SK-N-SH (cell line): ENCODE data around the gene RIC3. TPM values are rescaled to one million over a fixed set of nuclear protein-coding genes. Genes with fewer than 3 reads are reported as not detected.

Experiments
- CTCF ChIA-PET: fragments of 300-600, 350-600 bp; formaldehyde crosslinking; extraction: SDS; loops from one replicate; lab custom pipeline; 2021; lab: Yijun Ruan, JAX
- POLR2A ChIA-PET: fragments of 350-600 bp; sonication (Branson Sonifier 250); formaldehyde crosslinking; extraction: SDS; loops from one replicate; lab custom pipeline; 2020; ENCODE audit warnings: antibody characterized with exemption, inconsistent platforms; lab: Yijun Ruan, JAX
- DNase-seq: peaks from one replicate; pipeline ENCODE4 v3.0.0; 2012
- H2AFZ ChIP-seq: fragments of 200-600 bp; sonication (generic); 2 replicates; pipeline ENCODE4 v1.8.1; 2016; ENCODE audit warnings: antibody characterized with exemption, mild to moderate bottlenecking, low read depth
- H3F3A ChIP-seq: fragments of 200-600 bp; sonication (generic); replicated peaks from 2 replicates; pipeline ENCODE3; 2016; ENCODE audit warnings: antibody characterized with exemption, mild to moderate bottlenecking; ENCODE audit not compliant: insufficient read depth
- H3K27ac ChIP-seq, 2 experiments: fragments of 200-500 bp in 1 of 2; fragments of 200-600 bp in 1 of 2; sonication (Bioruptor generic) in 1 of 2; sonication (generic), shearing (Covaris generic) in 1 of 2; 2 replicates each; pipeline versions ENCODE4 v1.5.1 to v1.6.1; 2014 to 2016; ENCODE audit warnings: low read depth in 2 of 2, inconsistent platforms in 1 of 2, low read length in 1 of 2, mild to moderate bottlenecking in 1 of 2, mixed read lengths in 1 of 2
- H3K27me3 ChIP-seq: fragments of 200-600 bp; sonication (generic), shearing (Covaris generic); 2 replicates; pipeline ENCODE4 v1.6.1; 2016; ENCODE audit warnings: mixed run types; ENCODE audit not compliant: insufficient read depth
- H3K36me3 ChIP-seq, 2 experiments: fragments of 200-500 bp in 1 of 2; fragments of 200-600 bp in 1 of 2; sonication (Bioruptor generic) in 1 of 2; sonication (generic) in 1 of 2; replicated peaks in 1 of 2; 2 replicates each; pipeline versions ENCODE3 to v1.5.1; 2014 to 2016; ENCODE audit warnings: low read length in 1 of 2, mild to moderate bottlenecking in 1 of 2; ENCODE audit not compliant: insufficient read depth in 2 of 2, control insufficient read depth in 1 of 2
- H3K4me1 ChIP-seq, 2 experiments: fragments of 200-500 bp in 1 of 2; fragments of 200-600 bp in 1 of 2; sonication (Bioruptor generic) in 1 of 2; sonication (generic), shearing (Covaris generic) in 1 of 2; 2 replicates each; pipeline versions ENCODE4 v1.5.1 to v1.6.1; 2014 to 2016; ENCODE audit warnings: low read depth in 1 of 2, low read length in 1 of 2, mixed run types in 1 of 2; ENCODE audit not compliant: insufficient read depth in 2 of 2, control insufficient read depth in 1 of 2
- H3K4me2 ChIP-seq: fragments of 200-600 bp; sonication (generic), shearing (Covaris generic); 2 replicates; pipeline ENCODE4 v1.6.1; 2017; ENCODE audit warnings: mixed run types
- H3K4me3 ChIP-seq, 2 experiments: fragments of 200-500 bp in 1 of 2; fragments of 200-600 bp in 1 of 2; sonication (Bioruptor generic) in 1 of 2; sonication (generic), shearing (Covaris generic) in 1 of 2; 2 replicates each; pipeline versions ENCODE4 v1.5.1 to v1.8.1; 2014 to 2016; ENCODE audit warnings: low read depth in 2 of 2, inconsistent platforms in 1 of 2, low read length in 1 of 2, mild to moderate bottlenecking in 1 of 2, mixed read lengths in 1 of 2, moderate library complexity in 1 of 2
- H3K79me2 ChIP-seq: fragments of 200-600 bp; sonication (generic); 2 replicates; pipeline ENCODE4 v1.8.1; 2017; ENCODE audit warnings: mild to moderate bottlenecking; ENCODE audit not compliant: insufficient read depth
- H3K9ac ChIP-seq: fragments of 200-600 bp; sonication (generic); 2 replicates; pipeline ENCODE4 v1.6.1; 2017; ENCODE audit warnings: mixed run types
- H3K9me2 ChIP-seq: fragments of 200-600 bp; sonication (generic); 2 replicates; pipeline ENCODE4 v1.6.1; 2017; ENCODE audit warnings: mixed run types
- H3K9me3 ChIP-seq: fragments of 200-600 bp; sonication (generic); 2 replicates; pipeline ENCODE4 v1.6.1; 2017; ENCODE audit warnings: mixed run types, mild to moderate bottlenecking, moderate library complexity
- H4K20me1 ChIP-seq: fragments of 200-600 bp; sonication (generic); 2 replicates; pipeline ENCODE4 v1.6.1; 2017; ENCODE audit warnings: mild to moderate bottlenecking, mixed run types; ENCODE audit not compliant: insufficient read depth
- EP300 ChIP-seq, 2 experiments: IDR thresholded peaks; 2 replicates each; pipeline versions ENCODE4 v1.4.0 to v1.6.1; 2012; ENCODE audit warnings: borderline replicate concordance in 1 of 2, low read depth in 1 of 2, low read length in 1 of 2
- EZH2phosphoT487 ChIP-seq: fragments of 200-600 bp; sonication (generic); IDR thresholded peaks from 2 replicates; pipeline ENCODE4 v1.6.1; 2017; ENCODE audit warnings: low read depth, mixed run types, mild to moderate bottlenecking, antibody characterized with exemption, moderate library complexity, borderline replicate concordance
- FOXM1 ChIP-seq: IDR thresholded peaks from 2 replicates; pipeline ENCODE4 v1.4.0; 2012; ENCODE audit warnings: low read depth, mild to moderate bottlenecking
- MEF2A ChIP-seq: IDR thresholded peaks from 2 replicates; pipeline ENCODE4 v1.4.0; 2012; ENCODE audit warnings: low read depth, borderline replicate concordance
- NFIC ChIP-seq: IDR thresholded peaks from 2 replicates; pipeline ENCODE4 v1.4.0; 2012; ENCODE audit warnings: borderline replicate concordance
- POLR2AphosphoS5 ChIP-seq: IDR thresholded peaks from 2 replicates; pipeline ENCODE4 v1.6.1; 2012; ENCODE audit warnings: low read depth, low read length
- RAD21 ChIP-seq: IDR thresholded peaks from 2 replicates; pipeline ENCODE4 v1.6.1; 2012; ENCODE audit warnings: mild to moderate bottlenecking, low read length
- RCOR1 ChIP-seq: fragments of 150-350 bp; IDR thresholded peaks from 2 replicates; pipeline ENCODE4 v1.6.1; 2017; ENCODE audit warnings: antibody characterized with exemption, low read length
- YY1 ChIP-seq: IDR thresholded peaks from 2 replicates; pipeline ENCODE4 v1.4.0; 2012; ENCODE audit warnings: low read depth, mild to moderate bottlenecking
- WGBS: methylation state at CpG from one replicate; pipeline ENCODE4 v1.1.6; 2017; ENCODE audit warnings: low lambda C conversion rate; 5-methylcytosine and 5-hydroxymethylcytosine counted together
- polyA plus RNA-seq, 3 experiments: library from polyadenylated mRNA; depleted of rRNA; stranded (reverse); fragments of >200 nt; gene quantifications; 2 replicates each; pipeline ENCODE4 v1.2.3, GENCODE V29; 2012
- TF ChIP-seq, protein P1 (sequence below): fragments of 150-350 bp; IDR thresholded peaks from 2 replicates; pipeline ENCODE4 v1.6.1; 2017; ENCODE audit warnings: antibody characterized with exemption, low read length, low read depth, borderline replicate concordance
- TF ChIP-seq, protein P2 (sequence below): fragments of 150-350 bp; IDR thresholded peaks from 2 replicates; pipeline ENCODE4 v1.6.1; 2016; ENCODE audit warnings: mild to moderate bottlenecking, low read depth, low read length
- TF ChIP-seq, protein P3 (sequence below): IDR thresholded peaks from 2 replicates; pipeline ENCODE4 v1.6.1; 2012; ENCODE audit warnings: mild to moderate bottlenecking, low read depth, low read length, moderate library complexity
- TF ChIP-seq, protein P4 (sequence below): fragments of 200-600 bp; sonication (generic); IDR thresholded peaks from 2 replicates; pipeline ENCODE4 v1.6.1; 2017; ENCODE audit warnings: antibody characterized with exemption, mild to moderate bottlenecking, moderate library complexity

RIC3 gene
- polyA plus RNA-seq, 1 of the 3 experiments (the other 2 are of a cell fraction) = 0.54 TPM

DNA sequence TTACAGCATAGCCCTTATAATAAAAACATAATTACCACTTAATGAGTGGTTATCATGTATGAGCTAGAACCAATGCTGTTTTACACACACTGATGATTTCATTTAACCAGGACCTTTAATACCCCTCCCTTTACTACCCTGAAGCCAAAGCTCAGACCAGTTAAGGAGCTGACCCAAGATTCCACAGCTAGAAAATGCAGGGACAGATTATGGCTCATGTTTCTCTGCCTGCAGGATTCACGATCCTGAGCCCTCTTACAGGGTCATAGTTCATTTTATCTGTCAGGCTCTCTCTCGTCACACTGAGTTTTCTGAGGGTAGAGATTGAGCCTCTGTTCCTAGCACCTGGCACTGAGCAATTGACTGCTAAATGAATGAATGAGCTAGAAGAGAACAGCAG, 60.4 kb downstream of the RIC3 start:
- Histone ChIP-seq H3K9ac (no peak overlapping the region), H3K79me2 (no peaks in the 10 kb centered on the region), H3F3A (no peaks in the 10 kb centered on the region), H3K9me2 (no peaks in the 10 kb centered on the region), H3K27ac (no peak overlapping the region), H3K4me1 (peaks cover 0 to 13% of the 10 kb centered on the region in 2 experiments; a peak in 2 of 4 replicates), H3K9me3 (no peaks in the 10 kb centered on the region), H4K20me1 (no peaks in the 10 kb centered on the region), H3K36me3 (peaks cover 0 to 44% of the 10 kb centered on the region in 2 experiments), H3K27me3 (no peaks in the 10 kb centered on the region), H3K4me3 (no peak overlapping the region), H2AFZ (no peak overlapping the region), H3K4me2 (no peak overlapping the region)
- POLR2A ChIA-PET = no interaction called here
- WGBS = 85% methylated on average over 2 of the region's 2 CpGs
- CTCF ChIA-PET = interaction anchor here (0.9 to 7.0 kb wide), 4 partner anchors 9 to 102 kb away, joined by 3 to 46 read pairs (median 28); no protein-coding TSS in a partner anchor
- no peak for DNase-seq
- TF ChIP-seq FOXM1 = no peak
- TF ChIP-seq, protein P1, sequence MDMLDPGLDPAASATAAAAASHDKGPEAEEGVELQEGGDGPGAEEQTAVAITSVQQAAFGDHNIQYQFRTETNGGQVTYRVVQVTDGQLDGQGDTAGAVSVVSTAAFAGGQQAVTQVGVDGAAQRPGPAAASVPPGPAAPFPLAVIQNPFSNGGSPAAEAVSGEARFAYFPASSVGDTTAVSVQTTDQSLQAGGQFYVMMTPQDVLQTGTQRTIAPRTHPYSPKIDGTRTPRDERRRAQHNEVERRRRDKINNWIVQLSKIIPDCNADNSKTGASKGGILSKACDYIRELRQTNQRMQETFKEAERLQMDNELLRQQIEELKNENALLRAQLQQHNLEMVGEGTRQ = no peak
- no peak for TF ChIP-seq NFIC
- no peak for TF ChIP-seq YY1
- no peak for TF ChIP-seq RCOR1
- no peak for TF ChIP-seq EZH2phosphoT487
- TF ChIP-seq, protein P2, sequence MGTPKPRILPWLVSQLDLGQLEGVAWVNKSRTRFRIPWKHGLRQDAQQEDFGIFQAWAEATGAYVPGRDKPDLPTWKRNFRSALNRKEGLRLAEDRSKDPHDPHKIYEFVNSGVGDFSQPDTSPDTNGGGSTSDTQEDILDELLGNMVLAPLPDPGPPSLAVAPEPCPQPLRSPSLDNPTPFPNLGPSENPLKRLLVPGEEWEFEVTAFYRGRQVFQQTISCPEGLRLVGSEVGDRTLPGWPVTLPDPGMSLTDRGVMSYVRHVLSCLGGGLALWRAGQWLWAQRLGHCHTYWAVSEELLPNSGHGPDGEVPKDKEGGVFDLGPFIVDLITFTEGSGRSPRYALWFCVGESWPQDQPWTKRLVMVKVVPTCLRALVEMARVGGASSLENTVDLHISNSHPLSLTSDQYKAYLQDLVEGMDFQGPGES = no peak
- TF ChIP-seq, protein P3, sequence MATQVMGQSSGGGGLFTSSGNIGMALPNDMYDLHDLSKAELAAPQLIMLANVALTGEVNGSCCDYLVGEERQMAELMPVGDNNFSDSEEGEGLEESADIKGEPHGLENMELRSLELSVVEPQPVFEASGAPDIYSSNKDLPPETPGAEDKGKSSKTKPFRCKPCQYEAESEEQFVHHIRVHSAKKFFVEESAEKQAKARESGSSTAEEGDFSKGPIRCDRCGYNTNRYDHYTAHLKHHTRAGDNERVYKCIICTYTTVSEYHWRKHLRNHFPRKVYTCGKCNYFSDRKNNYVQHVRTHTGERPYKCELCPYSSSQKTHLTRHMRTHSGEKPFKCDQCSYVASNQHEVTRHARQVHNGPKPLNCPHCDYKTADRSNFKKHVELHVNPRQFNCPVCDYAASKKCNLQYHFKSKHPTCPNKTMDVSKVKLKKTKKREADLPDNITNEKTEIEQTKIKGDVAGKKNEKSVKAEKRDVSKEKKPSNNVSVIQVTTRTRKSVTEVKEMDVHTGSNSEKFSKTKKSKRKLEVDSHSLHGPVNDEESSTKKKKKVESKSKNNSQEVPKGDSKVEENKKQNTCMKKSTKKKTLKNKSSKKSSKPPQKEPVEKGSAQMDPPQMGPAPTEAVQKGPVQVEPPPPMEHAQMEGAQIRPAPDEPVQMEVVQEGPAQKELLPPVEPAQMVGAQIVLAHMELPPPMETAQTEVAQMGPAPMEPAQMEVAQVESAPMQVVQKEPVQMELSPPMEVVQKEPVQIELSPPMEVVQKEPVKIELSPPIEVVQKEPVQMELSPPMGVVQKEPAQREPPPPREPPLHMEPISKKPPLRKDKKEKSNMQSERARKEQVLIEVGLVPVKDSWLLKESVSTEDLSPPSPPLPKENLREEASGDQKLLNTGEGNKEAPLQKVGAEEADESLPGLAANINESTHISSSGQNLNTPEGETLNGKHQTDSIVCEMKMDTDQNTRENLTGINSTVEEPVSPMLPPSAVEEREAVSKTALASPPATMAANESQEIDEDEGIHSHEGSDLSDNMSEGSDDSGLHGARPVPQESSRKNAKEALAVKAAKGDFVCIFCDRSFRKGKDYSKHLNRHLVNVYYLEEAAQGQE = no peak
- no peak for TF ChIP-seq POLR2AphosphoS5
- TF ChIP-seq EP300 (IDR thresholded peaks at IDR 0.05; ENCODE audit: borderline replicate concordance in 1 of 2, low read depth in 1 of 2, low read length in 1 of 2) = no peak
- TF ChIP-seq, protein P4, sequence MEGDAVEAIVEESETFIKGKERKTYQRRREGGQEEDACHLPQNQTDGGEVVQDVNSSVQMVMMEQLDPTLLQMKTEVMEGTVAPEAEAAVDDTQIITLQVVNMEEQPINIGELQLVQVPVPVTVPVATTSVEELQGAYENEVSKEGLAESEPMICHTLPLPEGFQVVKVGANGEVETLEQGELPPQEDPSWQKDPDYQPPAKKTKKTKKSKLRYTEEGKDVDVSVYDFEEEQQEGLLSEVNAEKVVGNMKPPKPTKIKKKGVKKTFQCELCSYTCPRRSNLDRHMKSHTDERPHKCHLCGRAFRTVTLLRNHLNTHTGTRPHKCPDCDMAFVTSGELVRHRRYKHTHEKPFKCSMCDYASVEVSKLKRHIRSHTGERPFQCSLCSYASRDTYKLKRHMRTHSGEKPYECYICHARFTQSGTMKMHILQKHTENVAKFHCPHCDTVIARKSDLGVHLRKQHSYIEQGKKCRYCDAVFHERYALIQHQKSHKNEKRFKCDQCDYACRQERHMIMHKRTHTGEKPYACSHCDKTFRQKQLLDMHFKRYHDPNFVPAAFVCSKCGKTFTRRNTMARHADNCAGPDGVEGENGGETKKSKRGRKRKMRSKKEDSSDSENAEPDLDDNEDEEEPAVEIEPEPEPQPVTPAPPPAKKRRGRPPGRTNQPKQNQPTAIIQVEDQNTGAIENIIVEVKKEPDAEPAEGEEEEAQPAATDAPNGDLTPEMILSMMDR = no peak
- TF ChIP-seq RAD21 = no peak
- no peak for TF ChIP-seq MEF2A
